CD4-positive, alpha-beta T cell treated with Interleukin-15 for 1 hour (primary cell): ENCODE measurements around the gene LGALS8.

Experiments used
- DNase-seq: peaks from one replicate; pipeline ENCODE4 v3.0.0-alpha.2; 2020

Gene LGALS8

DNA sequence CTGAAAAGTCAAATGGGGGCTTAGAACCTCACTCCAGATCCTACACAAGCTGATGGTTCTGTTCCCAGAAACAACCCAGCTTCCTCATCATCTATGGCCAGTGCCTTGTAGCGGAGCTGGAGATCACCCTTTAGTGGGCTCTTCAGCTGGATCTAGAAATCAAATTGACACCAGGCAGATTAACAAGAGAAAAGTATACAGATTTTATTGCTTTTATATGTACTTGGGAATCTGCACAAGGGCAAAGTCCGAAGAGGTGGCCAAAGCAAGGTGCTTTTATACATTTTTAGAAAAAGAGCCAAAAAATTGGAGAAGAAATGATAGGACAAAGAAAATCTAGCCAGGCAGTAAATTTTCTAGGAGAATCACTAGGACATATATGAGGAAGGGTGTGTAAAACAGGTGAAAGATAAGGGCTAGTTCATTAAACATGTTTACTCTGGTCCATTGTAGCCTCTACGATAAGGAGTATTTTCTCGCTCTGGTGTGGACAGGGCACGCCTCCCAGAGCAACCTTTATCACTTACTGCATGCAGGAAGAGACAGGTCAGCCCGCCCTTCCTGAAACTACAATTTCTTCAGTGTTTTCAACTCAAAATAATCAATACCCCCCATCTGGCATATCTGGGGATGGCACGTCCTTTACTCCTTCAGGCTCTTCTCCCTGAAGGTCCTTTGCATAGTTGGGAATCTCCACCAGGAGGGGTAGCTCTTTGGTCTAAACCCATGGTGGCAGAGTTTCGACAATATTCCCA lies 14.0 kb upstream of the LGALS8 start:
- no peak for DNase-seq

DNA sequence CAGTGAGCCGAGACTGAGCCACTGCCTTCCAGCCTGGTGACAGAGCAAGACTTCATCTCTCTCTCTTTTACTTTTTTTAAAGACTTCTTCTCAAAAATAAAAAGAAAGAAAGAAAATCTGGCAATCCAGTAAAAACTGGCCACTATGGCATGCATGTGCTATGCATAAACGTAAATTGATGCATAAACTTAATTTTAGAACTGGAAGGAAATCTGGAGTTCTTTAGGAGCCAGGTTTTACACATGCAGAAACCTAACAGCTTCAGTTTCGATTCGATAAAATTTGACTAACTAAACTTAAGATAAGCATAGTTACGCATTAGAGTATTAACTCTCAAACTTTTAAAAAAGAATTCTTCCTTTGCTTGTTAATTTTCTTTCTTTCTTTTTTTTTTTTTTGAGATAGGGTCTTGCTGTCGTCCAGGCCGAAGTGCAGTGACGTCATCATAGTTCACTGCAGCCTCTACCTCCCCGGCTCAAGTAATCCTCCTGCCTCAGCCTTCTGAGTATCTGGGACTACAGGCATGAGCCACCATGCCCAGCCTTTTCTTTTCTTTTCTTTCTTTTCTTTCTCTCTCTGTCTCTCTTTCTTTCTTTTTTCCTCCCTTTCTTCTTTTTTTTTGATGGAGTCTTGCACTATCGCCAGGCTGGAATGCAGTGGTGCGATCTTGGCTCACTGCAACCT lies 11.9 kb upstream of the LGALS8 start:
- no peak for DNase-seq

DNA sequence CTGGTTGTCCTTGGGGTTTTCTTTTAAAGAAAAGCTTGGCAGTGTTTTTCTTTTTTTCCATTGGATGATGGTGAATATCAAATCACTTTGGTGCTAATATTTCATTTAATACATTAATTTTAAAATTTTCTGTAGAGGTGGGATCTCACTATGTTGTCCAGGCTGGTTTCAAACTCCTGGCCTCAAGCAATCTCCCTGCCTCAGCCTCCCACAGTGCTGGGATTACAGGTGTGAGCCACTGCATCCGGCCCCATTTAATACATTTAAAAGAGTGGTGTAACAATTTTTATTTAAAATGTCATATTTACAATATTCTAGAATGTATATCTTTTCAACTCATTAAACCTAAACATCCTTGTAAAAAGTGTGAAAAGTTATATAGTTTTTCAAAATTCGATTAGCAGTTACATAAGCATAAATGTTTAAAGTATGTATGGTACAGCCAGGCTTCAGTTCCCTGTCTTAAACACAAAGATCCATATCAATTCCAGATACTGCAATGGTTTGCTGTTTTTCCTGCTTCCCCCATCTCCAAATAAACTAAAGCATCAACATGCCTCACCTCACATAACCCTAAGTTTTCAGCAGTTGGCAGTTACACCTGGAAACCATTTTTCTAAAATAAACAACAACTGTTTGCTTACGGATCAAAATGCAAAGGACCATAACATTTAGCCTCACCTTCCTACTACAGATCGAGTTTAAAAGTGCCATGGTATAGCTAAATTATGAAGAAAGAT lies 8.9 kb upstream of the LGALS8 start:
- DNase-seq: no peak

DNA sequence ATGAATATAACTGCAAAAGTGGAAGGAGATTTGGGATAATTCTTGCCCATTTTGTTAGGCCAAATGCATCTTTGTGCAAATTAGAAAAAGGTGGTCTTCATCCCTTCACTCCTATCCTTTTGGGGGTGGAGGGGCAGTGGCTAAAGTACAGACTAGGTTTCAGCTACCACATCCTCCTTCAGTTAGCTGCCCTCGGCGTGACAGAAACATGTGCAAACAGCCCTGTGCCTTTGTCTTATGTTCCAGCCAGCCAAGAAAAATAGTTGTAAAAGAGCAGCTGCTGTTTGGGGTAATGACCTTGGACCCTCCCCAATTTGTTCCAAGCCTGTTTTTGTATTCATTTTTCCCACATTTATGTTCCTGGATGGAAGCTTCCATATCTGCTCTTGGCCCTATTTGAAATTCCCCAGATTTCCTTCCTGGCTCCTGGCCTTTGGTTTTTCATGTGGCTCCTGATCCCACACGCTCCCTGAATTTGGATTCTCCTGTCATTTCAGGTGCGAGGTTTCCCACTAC lies 8.3 kb upstream of the LGALS8 start:
- DNase-seq: no peak

DNA sequence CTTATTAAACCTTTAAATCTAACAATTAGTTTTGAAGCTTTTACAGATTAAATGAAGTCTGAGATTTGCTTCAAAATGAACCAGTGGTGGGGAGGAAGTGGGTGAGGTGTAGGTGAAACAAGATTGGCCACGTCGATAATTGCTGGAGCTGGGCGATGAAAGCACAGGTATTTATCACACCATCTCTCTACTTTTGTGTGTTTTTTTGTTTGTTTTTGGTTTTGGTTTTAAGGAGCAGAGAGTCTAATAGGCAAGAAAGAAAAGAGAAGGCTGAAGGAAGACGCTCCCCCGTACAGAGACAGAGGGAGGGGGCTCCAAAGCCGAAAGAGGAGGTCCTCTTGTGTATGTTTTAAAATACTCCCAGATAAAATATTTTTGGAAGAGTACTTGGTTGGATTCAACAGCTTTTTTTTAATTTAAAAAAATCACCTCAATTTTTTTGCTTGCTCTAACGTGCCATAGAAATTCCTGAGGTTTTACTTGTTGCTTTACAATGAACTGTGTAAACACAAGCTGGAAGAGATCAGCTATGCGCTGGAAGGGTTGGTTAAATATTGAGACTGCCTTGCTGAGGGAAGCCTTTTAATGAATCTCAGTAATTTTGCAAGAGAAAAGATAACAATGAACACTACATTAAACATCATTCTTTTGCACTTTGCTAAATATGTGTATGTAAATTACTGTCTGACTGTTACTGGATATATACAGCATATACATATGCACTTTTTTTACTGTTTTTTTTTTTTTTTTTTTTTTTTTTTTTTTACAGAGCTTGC lies 6.7 kb upstream of the LGALS8 start:
- peak; percentile 23 for DNase-seq

DNA sequence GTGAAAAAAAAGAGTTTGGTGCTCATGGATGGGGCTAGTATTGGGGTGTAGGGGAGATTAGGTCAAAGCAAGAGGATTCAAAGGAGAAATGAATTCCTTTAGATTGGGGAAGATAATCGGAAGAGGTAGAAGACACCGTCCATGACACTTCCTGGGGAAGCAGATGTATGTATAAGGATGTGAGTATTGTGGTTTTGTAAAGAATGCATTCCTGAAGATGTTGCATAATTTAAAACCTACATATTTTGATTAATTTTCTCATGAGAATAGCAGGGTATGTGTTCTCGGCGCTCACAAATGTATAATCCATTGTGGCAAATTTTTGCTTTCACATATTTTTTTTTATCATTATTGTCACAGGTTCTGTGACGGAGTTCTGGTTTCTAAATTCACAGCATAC lies 5.5 kb upstream of the LGALS8 start:
- no peak for DNase-seq

DNA sequence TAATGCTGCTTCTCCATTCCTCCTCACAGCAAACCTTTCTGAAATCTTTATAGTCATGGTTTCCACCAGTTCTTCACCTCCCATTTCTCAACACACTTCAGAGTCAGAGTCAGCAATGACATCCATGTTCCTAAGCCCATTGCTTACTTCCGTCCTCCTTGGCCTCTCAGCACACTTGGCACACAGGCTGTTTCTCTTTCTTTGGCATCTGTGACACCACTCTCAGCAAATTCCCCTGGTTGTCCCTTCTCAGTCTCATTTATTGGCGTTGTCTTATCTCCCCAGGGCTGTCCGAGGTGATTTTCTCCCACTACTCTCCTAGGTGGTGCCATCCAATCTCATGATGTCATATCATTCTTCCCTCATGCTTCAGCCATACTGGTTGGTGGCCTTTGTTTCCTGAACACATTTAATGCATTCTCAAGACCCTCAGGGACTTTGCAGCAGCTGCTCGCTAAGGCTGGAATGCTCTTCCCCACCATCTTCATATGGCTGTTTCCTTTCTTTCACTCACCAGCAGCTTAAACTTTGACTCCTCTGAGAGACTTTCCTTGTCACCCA lies 3.3 kb upstream of the LGALS8 start:
- DNase-seq: no peak

DNA sequence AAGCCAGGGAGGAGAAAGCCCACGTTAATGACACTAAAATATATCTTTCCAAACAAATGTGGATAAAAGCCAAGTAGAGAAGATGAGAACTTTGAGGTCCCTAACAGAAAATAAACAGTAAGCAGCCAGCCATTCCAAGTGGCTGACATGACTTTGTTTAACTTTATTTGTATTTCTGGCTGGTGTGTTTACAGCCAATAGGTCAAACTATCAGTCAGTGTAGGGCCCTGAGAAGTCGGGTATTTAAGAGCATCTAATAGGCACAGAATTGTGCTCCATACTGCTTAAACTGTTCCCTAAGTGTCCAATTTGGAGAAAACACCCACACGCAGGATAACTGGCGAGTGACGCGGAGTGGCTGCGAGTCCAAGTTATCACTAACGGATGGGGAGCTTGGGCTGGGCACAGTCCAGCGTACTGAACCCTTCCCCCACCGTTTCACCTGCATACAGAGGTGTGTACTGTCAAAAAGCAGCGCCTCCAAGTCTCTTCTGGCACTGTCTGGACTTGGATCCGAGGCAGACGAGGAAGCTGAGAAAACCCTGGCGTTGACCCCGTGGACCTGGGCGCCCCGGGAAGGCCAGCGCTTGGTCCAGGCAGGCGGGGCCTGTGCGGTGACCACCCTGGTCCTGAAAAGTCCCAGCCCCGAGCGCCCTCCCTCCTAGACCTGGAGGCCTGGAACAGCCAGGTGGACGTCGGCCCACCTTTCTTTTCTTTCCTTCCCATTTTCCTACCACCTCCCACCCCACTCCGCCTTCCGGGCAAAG lies 662 bp upstream of the LGALS8 start:
- no peak for DNase-seq

DNA sequence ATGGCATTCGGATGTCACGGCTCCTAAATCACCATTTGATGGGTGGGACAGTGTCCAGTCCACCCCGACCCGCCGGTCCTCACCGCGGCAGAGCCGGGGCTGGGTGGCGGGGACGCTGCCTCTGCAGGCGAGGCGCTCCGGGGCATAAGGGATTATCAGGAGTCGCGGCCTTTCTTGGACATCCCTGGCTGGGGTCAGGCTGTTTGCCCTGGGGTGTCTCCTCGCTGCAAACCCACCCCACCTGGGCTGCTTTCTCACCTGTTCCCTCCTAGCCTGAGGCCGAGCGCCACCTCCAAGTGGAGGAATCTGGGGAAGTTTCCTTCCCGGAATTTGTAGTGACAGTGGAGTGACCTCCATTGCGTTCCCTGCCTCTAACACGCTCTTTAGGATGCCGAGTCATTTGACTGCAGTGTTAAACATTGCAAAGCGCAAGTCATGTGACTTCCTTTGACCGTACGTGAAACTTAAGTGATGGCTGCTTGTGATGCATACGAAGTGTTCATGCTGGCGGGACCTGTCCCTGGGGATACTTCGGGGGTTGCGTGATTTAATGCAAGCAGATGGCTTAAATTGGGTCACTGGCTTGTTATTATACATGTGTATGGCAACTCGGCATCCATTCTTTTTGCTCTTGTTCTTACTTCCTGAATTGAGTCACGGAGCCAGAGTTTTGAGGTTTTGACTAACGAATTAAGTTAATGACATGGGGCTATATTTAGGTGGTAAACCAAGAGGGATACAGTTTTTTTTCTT lies 536 bp downstream of the LGALS8 start:
- peak; percentile 72 for DNase-seq

DNA sequence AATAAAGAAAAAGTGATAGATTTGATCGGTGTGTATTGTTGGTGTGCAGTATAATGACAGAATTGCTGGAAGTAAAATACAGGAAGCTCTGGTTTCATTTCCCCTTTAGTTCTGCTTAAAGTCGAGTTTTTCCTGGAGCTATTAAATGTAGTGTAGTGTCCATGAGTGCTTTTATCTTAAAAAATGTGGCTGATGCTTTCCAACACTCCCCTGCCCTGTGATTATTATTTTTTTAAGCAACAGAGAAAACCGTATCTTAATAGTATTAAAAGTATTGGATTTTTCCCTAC lies 1.1 kb downstream of the LGALS8 start:
- DNase-seq: no peak

DNA sequence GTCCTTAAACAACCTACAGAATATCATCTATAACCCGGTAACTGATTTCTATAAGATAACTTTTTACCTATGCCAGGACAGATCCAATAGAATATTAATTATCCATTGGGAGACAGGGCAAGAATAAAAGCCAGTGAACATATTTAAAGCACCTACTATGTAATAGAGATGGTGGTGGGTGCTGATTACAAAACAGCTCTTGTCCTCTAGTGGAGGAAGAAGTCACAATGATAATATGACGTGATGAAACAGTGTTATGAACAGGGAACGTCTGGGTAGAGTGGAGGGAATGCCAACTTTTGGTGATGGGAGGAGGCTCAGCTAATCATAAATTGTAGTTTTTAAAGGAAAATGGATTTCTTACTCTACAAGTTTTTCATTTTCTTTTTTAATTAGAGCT lies 2.3 kb downstream of the LGALS8 start:
- no peak for DNase-seq

DNA sequence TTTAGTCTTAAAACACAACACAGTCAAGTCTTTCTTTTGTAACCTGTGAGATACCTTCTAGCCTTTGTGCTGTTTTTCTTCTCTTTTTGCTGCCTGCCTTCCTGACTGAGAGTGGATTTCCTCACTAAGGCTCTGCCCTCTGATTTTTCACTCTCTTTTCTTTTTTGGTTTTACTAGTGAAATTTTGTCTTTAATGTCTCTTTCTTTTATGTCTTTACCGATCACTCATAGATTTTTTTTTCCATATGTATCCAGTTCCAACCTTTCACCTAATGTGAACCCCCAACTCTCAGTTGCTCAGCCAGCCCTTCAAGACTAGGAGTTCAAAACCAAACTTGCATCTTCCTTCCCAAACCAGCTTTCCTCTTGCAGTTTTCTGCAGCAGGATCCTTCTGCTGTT lies 6.5 kb downstream of the LGALS8 start:
- no peak for DNase-seq

DNA sequence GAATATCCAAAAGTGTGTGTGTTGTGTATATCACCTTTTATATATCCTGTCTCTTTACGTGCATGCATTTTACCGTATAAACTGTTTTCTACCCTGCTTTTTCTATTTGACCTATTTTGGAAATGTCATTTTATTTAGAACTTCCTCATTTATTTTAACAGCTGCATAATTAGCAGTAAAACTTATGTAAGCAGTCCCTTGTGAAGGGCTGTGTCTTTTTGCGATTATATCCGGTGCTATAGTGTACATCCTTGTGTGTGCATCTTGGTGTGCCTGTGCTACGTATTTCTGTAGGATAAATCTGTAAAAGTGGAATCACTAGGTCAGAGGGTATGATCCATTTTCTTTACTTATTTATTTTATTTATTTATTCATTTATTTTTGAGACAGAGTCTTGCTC lies 7.2 kb downstream of the LGALS8 start:
- DNase-seq: no peak

DNA sequence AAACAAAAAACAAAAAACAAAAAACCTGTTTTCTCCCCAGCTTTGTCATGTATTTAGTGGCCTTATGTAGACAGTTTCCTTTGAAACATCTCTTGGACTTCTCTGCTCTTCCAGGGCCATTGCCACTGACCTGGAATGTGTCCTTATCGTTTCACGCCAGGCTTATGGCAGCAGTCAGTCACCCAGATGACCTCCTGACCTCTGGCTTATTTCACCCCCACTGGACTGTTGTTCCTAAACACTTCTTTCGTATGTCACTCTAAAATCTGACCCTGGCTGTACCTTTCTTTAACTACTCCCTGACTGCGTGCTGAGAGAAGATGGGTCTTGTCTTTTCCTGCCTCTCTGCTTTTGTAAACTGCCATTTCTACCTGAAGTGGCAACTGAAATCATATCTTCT lies 9.1 kb downstream of the LGALS8 start:
- no peak for DNase-seq

DNA sequence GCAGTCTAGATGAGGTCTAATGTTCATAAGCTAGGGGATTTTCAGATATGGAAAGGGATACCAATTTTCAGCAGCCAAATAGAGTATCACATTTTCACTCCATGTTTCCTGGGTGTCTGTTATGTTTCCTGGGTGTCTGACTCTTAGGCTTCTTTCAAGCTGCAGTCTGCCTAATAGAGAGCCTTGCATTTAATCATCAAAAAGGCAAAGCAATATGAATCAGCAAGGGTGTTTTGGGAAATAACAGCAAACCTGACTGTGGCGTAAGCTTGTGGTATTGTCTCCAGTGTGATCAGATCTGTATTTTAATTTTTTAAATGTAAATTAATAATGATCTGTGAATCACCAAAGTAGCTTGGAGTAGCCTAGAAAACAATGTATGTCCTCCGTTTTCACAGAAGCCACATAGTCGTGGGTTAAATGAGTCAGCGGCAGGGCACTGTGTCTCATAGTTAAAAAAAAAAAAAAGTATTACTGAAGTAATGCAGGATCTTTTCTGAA lies 10.4 kb downstream of the LGALS8 start:
- no peak for DNase-seq

DNA sequence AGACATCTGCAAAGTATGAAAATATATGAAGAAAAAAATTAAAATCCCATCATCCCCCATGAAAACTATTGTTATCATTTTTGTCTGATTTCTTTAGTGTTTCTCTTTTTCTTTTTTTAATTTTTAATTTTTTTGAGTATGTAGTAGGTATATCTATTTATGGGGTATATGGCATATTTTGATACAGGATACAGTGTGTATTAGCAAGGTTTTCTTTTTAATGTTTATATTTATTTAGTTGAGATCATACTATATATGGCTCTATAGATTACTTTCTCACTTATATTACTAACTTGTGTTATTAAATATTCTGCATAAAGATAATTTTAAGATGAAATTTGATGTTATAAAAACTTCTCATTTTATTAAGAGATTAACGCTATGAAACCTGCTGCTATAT lies 11.4 kb downstream of the LGALS8 start:
- DNase-seq: no peak

DNA sequence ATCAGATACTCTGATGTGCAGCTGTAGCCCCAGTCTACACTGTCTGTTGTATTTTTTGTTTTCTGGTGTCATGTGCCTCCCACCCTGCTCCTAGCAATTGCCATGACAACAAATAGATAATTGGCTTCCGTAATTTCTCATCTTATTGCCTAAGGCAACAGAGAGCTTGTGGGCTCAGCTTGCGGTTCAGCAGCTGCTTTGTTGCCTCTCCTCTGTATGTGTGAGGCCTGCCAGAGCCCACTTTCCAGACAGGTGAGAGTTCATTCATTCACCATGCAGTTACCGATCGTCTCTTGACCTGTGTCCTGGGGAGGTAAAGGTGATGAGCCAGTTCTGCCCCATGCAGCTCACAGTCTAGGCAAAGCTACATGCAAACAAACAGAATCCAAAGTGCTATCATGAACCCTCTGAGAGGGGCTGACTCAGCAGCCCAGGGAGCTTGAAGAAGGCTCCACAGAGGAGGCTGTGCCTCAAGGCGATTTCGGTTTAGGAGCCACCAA lies 11.9 kb downstream of the LGALS8 start:
- DNase-seq: no peak

DNA sequence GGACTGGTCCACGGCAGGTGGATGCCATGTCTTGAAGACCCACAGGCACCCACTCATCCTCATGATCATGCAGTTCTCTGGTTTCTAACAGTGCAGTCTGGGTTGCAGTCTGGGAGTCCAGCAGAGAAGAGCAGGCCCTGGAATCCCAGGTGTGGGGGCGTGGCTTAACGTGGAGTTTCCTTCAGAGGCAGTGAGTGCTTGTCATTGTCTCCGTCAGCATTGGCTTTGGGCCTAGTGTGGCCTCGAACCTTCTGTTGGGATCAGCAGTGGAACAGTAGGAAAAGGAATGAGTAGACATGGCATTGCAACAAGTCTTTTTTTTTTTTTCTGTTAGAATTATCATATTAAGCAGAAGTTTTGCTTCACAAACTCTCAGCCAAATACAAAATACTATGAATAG lies 12.8 kb downstream of the LGALS8 start:
- DNase-seq: no peak

DNA sequence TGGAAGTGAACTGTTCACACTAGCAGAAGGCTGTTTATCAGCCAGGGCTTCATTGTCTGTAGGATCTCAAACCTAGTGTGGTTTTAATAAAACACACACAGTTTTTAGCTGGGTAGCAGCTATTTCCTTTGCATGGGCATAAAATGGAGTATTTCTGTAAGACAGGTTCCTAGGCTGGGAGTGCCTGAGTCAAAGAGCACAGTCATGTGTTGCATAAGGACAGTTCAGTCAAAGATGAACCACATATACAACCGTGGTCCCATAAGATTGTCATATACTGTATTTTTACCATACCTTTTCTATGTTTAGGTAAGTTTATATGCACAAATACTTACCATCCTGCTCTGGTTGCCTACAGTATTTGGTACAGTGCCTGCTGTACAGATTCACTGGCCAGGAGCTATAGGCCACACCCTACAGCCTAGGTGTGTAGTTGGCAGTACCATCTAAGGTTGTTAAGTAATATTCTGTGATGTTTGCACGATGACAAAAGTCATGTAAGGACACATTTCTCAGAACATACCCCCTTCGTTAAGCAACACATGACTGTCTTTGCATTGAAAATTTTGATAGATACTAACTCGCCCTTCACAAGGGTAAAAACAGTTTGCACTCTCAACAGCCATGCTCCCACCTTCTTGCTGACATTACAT lies 17.2 kb downstream of the LGALS8 start:
- DNase-seq: no peak

DNA sequence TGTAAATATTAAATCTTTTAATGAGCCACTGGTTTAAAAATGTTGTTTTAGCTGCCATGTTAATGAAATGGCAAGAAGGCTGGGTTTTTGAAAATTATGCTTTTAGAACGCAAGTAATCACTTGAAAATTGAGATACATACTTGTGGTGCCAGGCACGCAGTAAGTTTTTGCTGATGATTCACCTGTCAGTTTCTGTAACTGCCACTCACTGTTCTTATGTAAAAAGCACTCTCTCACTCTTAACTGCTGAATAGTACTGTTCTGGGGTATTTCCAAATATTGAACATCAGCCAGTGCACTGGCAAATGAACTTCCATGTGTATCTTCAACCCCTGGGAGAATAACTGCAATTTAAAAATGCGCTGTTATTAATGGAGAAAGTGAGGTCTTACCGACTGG lies 17.9 kb downstream of the LGALS8 start:
- DNase-seq: no peak
